Measurements from ENCODE around the gene ELK4.

GRCh38 chr1:205561501-205562203 lies 70.2 kb downstream of the ELK4 start:
- TF ChIP-seq POLR2A (IDR thresholded peaks at IDR 0.05) (no peak), CTCF (IDR thresholded peaks at IDR 0.05 in 8 of 11, conservative IDR thresholded peaks at IDR 0.05 in 3 of 11) (no peak)
